ENCODE measurements around the gene NGEF. TPM values are rescaled to one million over a fixed set of nuclear protein-coding genes. Genes with fewer than 3 reads are reported as not detected.
"Not testable (repeated sequence)": the region's sequence is repeated elsewhere in the genome, so short reads cannot be mapped to it uniquely, and the experiment has no call there.

The NGEF gene
- total RNA-seq, 1 donor from 2014 or later = 0.16 TPM

DNA sequence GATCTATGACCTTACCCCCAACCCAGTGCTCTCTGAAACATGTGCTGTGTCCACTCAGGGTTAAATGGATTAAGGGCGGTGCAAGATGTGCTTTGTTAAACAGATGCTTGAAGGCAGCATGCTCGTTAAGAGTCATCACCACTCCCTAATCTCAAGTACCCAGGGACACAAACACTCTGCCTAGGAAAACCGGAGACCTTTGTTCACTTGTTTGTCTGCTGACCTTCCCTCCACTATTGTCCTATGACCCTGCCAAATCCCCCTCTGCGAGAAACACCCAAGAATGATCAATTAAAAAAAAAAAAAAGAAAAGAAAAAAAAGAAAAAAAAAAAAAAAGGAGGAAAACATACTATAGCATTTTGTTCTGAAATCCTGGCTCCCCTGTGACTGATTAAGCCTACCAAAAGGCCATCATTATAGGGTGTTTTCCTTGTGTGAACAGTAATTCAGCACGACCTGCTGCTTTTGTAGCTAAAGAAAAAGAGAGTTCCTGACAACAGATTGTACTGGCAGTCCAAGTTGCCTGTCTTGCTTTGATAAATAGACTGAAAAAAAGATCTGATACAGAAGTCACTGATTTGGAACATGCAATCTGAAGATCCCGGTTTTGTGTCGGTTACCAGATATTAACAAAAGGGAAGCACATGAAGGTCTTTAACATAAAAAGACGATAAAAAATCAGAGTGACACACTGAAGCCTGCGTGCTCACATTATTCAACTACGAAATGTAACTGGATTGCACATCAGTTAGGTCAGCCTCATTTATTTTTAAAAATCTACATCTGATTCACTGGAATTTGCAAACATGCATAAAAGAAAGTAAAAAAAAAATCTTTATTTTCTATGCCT lies 106.0 kb downstream of the NGEF start:
- not testable (repeated sequence) for H3K9ac ChIP-seq (ENCODE audit: low read length); H3K27ac ChIP-seq (ENCODE audit: low read depth, low read length); H3K4me1 ChIP-seq (ENCODE audit: insufficient read depth, low read length); H3K27me3 Mint-ChIP-seq (ENCODE audit: low read depth, unreplicated experiment); H3K4me2 ChIP-seq (ENCODE audit: low read length); H3K9me3 ChIP-seq (ENCODE audit: insufficient read depth, low read depth, low read length); H3K79me2 ChIP-seq (ENCODE audit: insufficient read depth, low read length); H4K20me1 ChIP-seq (ENCODE audit: insufficient read depth, low read length); H3K4me1 Mint-ChIP-seq (ENCODE audit: low read depth, unreplicated experiment); FAIRE-seq; H3K36me3 Mint-ChIP-seq (ENCODE audit: low read depth, unreplicated experiment); H3K4me3 ChIP-seq (ENCODE audit: insufficient read depth, low read depth, low read length); H3K27ac Mint-ChIP-seq (ENCODE audit: unreplicated experiment); H2AFZ ChIP-seq (ENCODE audit: low read depth, low read length); DNase-seq (ENCODE audit: low read depth); H3K4me3 Mint-ChIP-seq (ENCODE audit: unreplicated experiment); H3K27me3 ChIP-seq (ENCODE audit: insufficient read depth, low read length); H3K36me3 ChIP-seq (ENCODE audit: insufficient read depth, low read length)
- H3K9me3 Mint-ChIP-seq (ENCODE audit: unreplicated experiment) = peaks cover 16% of the 10 kb centered on the region

DNA sequence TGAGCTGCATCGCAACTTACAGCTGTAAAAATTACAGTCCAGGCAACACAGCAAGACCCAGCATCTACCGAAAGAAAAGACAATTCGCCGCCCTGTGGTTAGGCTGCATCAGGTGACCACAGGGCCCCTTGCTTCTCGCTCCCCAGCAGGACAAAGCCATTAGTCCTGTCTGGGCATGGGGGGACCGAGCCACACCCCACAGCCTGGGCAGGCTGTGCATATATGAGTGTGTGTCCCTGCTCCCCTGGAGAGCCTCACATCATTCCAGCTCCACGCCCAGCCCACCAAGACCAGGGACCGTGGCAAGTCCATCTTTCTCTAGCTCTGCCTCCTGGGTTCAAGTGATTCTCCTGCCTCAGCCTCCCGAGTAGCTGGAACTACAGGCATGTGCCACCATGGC lies 109.1 kb downstream of the NGEF start:
- H4K20me1 ChIP-seq (ENCODE audit: insufficient read depth, low read length) = no peaks in the 10 kb centered on the region
- FAIRE-seq (no peak), DNase-seq (ENCODE audit: low read depth) (no peak)
- no peak overlapping the region for H3K27ac ChIP-seq (ENCODE audit: low read depth, low read length)
- H3K4me1 ChIP-seq (ENCODE audit: insufficient read depth, low read length) = peaks cover 16% of the 10 kb centered on the region
- no peaks in the 10 kb centered on the region for H3K36me3 ChIP-seq (ENCODE audit: insufficient read depth, low read length)
- no peak overlapping the region for H2AFZ ChIP-seq (ENCODE audit: low read depth, low read length)
- no peaks in the 10 kb centered on the region for H3K27me3 ChIP-seq (ENCODE audit: insufficient read depth, low read length)
- Mint-ChIP-seq H3K4me1 (ENCODE audit: low read depth, unreplicated experiment) (peaks cover 5% of the 10 kb centered on the region), H3K36me3 (ENCODE audit: low read depth, unreplicated experiment) (no peaks in the 10 kb centered on the region), H3K9me3 (ENCODE audit: unreplicated experiment) (no peaks in the 10 kb centered on the region), H3K27me3 (ENCODE audit: low read depth, unreplicated experiment) (no peaks in the 10 kb centered on the region), H3K4me3 (ENCODE audit: unreplicated experiment) (no peak overlapping the region), H3K27ac (ENCODE audit: unreplicated experiment) (no peak overlapping the region)
- no peaks in the 10 kb centered on the region for H3K9me3 ChIP-seq (ENCODE audit: insufficient read depth, low read depth, low read length)
- H3K79me2 ChIP-seq (ENCODE audit: insufficient read depth, low read length) = no peaks in the 10 kb centered on the region
- TF ChIP-seq EZH2 (IDR thresholded peaks at IDR 0.05; ENCODE audit: insufficient read depth, low read length) = no peak
- TF ChIP-seq, protein P1, sequence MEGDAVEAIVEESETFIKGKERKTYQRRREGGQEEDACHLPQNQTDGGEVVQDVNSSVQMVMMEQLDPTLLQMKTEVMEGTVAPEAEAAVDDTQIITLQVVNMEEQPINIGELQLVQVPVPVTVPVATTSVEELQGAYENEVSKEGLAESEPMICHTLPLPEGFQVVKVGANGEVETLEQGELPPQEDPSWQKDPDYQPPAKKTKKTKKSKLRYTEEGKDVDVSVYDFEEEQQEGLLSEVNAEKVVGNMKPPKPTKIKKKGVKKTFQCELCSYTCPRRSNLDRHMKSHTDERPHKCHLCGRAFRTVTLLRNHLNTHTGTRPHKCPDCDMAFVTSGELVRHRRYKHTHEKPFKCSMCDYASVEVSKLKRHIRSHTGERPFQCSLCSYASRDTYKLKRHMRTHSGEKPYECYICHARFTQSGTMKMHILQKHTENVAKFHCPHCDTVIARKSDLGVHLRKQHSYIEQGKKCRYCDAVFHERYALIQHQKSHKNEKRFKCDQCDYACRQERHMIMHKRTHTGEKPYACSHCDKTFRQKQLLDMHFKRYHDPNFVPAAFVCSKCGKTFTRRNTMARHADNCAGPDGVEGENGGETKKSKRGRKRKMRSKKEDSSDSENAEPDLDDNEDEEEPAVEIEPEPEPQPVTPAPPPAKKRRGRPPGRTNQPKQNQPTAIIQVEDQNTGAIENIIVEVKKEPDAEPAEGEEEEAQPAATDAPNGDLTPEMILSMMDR (IDR thresholded peaks at IDR 0.05; ENCODE audit: insufficient read depth, low read depth, low read length) = no peak
- H3K9ac ChIP-seq (ENCODE audit: low read length) = no peak overlapping the region
- H3K4me3 ChIP-seq (ENCODE audit: insufficient read depth, low read depth, low read length) = no peak overlapping the region
- no peak overlapping the region for H3K4me2 ChIP-seq (ENCODE audit: low read length)

DNA sequence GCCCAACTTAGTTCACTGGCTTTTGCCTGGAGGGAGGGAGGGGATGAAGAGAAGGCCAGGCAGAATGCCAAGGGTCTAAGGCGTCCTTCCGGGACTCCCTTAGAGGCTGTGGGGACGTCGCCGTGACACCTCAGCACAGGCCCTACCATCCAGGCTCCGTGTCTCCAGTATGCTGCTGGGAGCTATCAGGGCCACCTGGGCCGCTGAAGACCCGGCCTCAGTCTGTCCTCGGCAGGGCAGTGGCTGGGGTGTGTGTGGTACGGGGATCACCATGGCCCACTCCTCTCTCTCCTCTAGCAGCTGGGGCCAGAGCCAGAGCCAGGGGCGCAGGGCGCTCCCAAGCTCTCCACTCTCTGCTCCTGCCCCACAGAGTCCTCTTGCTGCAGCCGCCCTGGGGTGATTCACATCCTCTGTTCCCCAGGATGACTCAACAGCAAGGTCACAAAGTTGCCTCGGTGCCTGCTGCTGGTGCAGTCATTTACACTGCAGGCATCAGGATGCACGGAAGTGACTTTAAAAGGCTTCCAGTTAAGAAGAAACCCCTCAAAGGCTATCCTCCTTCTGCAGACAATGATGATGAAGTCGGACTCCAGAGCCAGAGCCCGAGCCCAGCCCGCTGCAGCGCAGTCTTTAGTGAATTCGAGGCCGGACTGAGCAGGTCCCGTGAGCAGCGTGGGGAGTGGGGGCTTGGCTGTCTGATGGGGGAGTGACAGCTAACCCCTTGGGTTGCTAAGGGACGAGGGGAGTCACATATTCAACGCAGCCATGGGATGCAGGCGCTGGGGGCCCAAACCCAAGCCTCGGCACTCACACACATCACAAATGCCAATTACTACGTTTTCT lies 111.1 kb downstream of the NGEF start:
- Mint-ChIP-seq H3K27me3 (ENCODE audit: low read depth, unreplicated experiment) (no peaks in the 10 kb centered on the region), H3K4me3 (ENCODE audit: unreplicated experiment) (no peak overlapping the region), H3K9me3 (ENCODE audit: unreplicated experiment) (no peaks in the 10 kb centered on the region), H3K36me3 (ENCODE audit: low read depth, unreplicated experiment) (no peaks in the 10 kb centered on the region), H3K4me1 (ENCODE audit: low read depth, unreplicated experiment) (peaks cover 5% of the 10 kb centered on the region), H3K27ac (ENCODE audit: unreplicated experiment) (no peak overlapping the region)
- Histone ChIP-seq H3K4me2 (ENCODE audit: low read length) (peak overlapping the region; percentile 80), H3K4me1 (ENCODE audit: insufficient read depth, low read length) (peaks cover 16% of the 10 kb centered on the region), H2AFZ (ENCODE audit: low read depth, low read length) (peak overlapping the region; percentile 87), H3K27ac (ENCODE audit: low read depth, low read length) (peak overlapping the region; percentile 81), H3K9ac (ENCODE audit: low read length) (peak overlapping the region; percentile 68), H3K36me3 (ENCODE audit: insufficient read depth, low read length) (no peaks in the 10 kb centered on the region), H4K20me1 (ENCODE audit: insufficient read depth, low read length) (no peaks in the 10 kb centered on the region), H3K9me3 (ENCODE audit: insufficient read depth, low read depth, low read length) (no peaks in the 10 kb centered on the region), H3K4me3 (ENCODE audit: insufficient read depth, low read depth, low read length) (peak overlapping the region; percentile 23), H3K27me3 (ENCODE audit: insufficient read depth, low read length) (no peaks in the 10 kb centered on the region), H3K79me2 (ENCODE audit: insufficient read depth, low read length) (no peaks in the 10 kb centered on the region)
- no peak for TF ChIP-seq EZH2 (IDR thresholded peaks at IDR 0.05; ENCODE audit: insufficient read depth, low read length)
- TF ChIP-seq, protein P1 (IDR thresholded peaks at IDR 0.05; ENCODE audit: insufficient read depth, low read depth, low read length) = no peak
- FAIRE-seq = peak; percentile 83
- peak; percentile 87 for DNase-seq (ENCODE audit: low read depth)
